Measurements from ENCODE around the gene ITGB4.
A peak's percentile ranks its signal among the peaks of the same experiment; 100 is the strongest.

The ITGB4 gene

DNA sequence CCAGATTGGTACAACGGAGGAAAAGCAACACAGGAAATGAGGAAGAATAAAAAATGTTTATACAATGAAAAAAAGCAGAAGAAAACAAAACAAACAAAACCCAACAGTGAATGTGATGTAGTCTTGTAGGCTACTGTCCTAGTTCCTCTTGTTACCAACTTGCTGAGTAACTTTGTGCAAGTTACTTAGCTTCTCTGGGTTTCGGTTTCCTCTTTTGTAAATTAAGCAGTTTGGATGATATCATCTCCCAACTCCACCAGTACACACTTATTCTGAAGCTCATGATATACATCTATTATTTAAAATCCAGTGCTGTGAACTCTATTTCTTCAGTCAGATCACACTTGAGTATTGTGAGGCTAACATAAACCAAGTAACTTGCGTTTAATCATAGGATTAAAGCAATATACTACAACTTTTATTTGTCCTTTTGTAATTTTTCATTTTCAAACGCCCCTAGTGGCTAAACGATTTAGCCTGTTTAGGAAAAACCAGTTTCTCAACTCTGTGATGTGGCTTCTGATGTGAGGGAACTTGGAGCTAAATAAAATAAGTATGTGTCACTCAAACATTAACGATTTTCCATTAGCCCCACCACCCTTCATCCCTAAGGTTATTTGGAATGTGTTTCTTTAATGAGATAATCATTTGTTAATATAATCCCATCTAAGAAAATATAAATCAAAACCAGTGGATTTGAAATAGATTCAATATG lies 62.0 kb downstream of the ITGB4 start:
- peak overlapping the region; percentile 87 for H3K9ac ChIP-seq (ENCODE audit: low read depth, low read length)
- H3K9me3 ChIP-seq (ENCODE audit: insufficient read depth, low read length, severe bottlenecking) = no peaks in the 10 kb centered on the region
- H3K4me2 ChIP-seq (ENCODE audit: insufficient read depth, low read length) = peak overlapping the region; percentile 71
- peak overlapping the region in 1 of 2 experiments; percentile 63; a peak in 2 of 4 replicates for H3K4me3 ChIP-seq (ENCODE audit: low read depth in 1 of 2, low read length in 2 of 2)
- H3K4me1 ChIP-seq (ENCODE audit: insufficient read depth, low read length) = peaks cover 54% of the 10 kb centered on the region
- DNase-seq (no peak), ATAC-seq (ENCODE audit: insufficient read depth, low read depth) (no peak)
- H2AFZ ChIP-seq (ENCODE audit: low read depth, low read length) = peak overlapping the region; percentile 79
- H3K36me3 ChIP-seq (ENCODE audit: insufficient read depth, low read length) = peaks cover 21% of the 10 kb centered on the region
- TF ChIP-seq, protein P1, sequence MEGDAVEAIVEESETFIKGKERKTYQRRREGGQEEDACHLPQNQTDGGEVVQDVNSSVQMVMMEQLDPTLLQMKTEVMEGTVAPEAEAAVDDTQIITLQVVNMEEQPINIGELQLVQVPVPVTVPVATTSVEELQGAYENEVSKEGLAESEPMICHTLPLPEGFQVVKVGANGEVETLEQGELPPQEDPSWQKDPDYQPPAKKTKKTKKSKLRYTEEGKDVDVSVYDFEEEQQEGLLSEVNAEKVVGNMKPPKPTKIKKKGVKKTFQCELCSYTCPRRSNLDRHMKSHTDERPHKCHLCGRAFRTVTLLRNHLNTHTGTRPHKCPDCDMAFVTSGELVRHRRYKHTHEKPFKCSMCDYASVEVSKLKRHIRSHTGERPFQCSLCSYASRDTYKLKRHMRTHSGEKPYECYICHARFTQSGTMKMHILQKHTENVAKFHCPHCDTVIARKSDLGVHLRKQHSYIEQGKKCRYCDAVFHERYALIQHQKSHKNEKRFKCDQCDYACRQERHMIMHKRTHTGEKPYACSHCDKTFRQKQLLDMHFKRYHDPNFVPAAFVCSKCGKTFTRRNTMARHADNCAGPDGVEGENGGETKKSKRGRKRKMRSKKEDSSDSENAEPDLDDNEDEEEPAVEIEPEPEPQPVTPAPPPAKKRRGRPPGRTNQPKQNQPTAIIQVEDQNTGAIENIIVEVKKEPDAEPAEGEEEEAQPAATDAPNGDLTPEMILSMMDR (IDR thresholded peaks at IDR 0.05; ENCODE audit: borderline replicate concordance, extremely low read depth, low read length, poor library complexity, severe bottlenecking) = peak; percentile 81
- TF ChIP-seq EZH2 (IDR thresholded peaks at IDR 0.05; ENCODE audit: borderline replicate concordance, low read depth, low read length, severe bottlenecking) = no peak
- H3K27me3 ChIP-seq (ENCODE audit: insufficient read depth, low read length, poor library complexity) = no peaks in the 10 kb centered on the region
- H3K79me2 ChIP-seq (ENCODE audit: insufficient read depth, low read length) = peaks cover 52% of the 10 kb centered on the region
- H3K27ac ChIP-seq (ENCODE audit: low read length) = peak overlapping the region; percentile 98
- peaks cover 13% of the 10 kb centered on the region for H4K20me1 ChIP-seq (ENCODE audit: insufficient read depth, low read length)

DNA sequence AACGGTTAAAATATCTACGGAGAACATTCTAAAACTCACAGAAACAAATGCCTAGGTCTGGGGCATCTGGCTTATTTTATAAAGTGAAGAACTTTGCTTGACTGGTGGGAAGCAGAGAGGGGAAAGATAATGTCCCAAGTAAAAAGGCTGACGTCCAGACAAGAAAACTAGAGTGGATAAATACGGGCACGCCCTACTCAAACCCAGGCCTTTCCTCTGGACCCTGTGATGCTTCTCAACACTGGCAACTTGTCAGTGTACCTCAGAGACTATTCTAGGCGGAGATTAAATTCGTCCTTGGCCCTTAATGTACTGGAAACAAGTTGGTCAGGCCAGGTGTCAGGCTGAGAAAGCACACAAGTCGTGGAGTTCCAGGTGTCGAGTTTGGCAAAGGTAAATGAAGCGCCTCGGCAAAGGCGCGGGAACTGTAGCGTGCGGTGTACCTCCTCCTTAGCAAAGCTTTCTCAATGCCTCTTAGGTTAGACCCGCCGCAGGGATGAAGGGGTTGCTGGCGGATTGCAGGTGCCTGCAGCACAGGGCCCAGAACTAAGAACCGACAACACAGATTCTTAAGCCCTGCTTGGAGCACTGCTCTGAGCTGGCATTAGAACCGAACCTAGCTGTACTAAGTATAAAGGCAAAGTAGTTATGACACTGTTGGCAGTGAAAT lies 62.7 kb downstream of the ITGB4 start:
- peak; percentile 63 for DNase-seq
- Histone ChIP-seq H3K79me2 (ENCODE audit: insufficient read depth, low read length) (peaks cover 52% of the 10 kb centered on the region), H3K9ac (ENCODE audit: low read depth, low read length) (peak overlapping the region; percentile 87), H3K9me3 (ENCODE audit: insufficient read depth, low read length, severe bottlenecking) (no peaks in the 10 kb centered on the region), H4K20me1 (ENCODE audit: insufficient read depth, low read length) (peaks cover 6% of the 10 kb centered on the region), H3K4me3 (ENCODE audit: low read depth in 1 of 2, low read length in 2 of 2) (peak overlapping the region; percentile 33 to 63), H3K4me2 (ENCODE audit: insufficient read depth, low read length) (peak overlapping the region; percentile 71), H3K36me3 (ENCODE audit: insufficient read depth, low read length) (peaks cover 14% of the 10 kb centered on the region), H3K4me1 (ENCODE audit: insufficient read depth, low read length) (peaks cover 51% of the 10 kb centered on the region), H3K27ac (ENCODE audit: low read length) (peak overlapping the region; percentile 98), H2AFZ (ENCODE audit: low read depth, low read length) (peak overlapping the region; percentile 79), H3K27me3 (ENCODE audit: insufficient read depth, low read length, poor library complexity) (no peaks in the 10 kb centered on the region)
- ATAC-seq (ENCODE audit: insufficient read depth, low read depth) = peak; percentile 3; the same call in 1 of the 3 replicates
- TF ChIP-seq, protein P1 (IDR thresholded peaks at IDR 0.05; ENCODE audit: borderline replicate concordance, extremely low read depth, low read length, poor library complexity, severe bottlenecking) = no peak
- no peak for TF ChIP-seq EZH2 (IDR thresholded peaks at IDR 0.05; ENCODE audit: borderline replicate concordance, low read depth, low read length, severe bottlenecking)

DNA sequence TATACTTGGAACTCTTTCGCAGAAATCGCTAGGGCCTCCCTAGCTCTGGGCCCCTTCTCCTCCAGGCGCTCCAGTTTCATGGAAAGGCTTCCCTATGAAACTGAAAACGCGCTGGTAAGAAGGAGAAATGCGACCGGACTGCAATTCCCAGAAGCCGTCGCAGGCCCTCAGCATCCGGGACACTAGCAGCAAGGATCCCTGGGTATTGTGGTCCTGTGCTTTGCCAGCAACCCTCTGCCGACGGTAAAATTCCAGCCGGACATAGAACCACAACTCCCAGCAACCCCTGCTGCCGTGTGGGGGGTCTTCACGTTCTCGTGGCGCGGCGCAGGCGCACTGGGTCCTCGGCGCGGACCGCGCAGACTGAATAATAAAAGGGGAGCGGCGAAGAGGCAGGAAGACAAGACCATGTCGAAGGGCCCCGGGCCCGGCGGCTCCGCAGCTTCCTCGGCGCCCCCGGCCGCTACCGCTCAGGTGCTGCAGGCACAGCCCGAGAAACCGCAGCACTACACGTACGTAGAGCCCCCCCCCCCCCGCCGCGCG lies 63.3 kb downstream of the ITGB4 start, which contains the start of gene UNK:
UNK (plus strand) TSS at position 334 of the 543 bp plus-strand sequence; CDS start at position 409, 75 bp downstream.
- peak within 1 kb of the TSS; percentile 33 to 63 for H3K4me3 ChIP-seq (ENCODE audit: low read depth in 1 of 2, low read length in 2 of 2)
- H3K4me2 ChIP-seq (ENCODE audit: insufficient read depth, low read length) = peak within 1 kb of the TSS; percentile 71
- H3K9ac ChIP-seq (ENCODE audit: low read depth, low read length) = peak within 1 kb of the TSS; percentile 87
- no peaks in the 10 kb centered on the region for H3K27me3 ChIP-seq (ENCODE audit: insufficient read depth, low read length, poor library complexity)
- peak; percentile 98 for DNase-seq
- ATAC-seq (ENCODE audit: insufficient read depth, low read depth) = peak; percentile 73
- no peaks in the 10 kb centered on the region; the same call in 1 of the 2 replicates for H4K20me1 ChIP-seq (ENCODE audit: insufficient read depth, low read length)
- no peaks in the 10 kb centered on the region for H3K9me3 ChIP-seq (ENCODE audit: insufficient read depth, low read length, severe bottlenecking)
- peaks cover 52% of the 10 kb centered on the region for H3K79me2 ChIP-seq (ENCODE audit: insufficient read depth, low read length)
- no peak for TF ChIP-seq EZH2 (IDR thresholded peaks at IDR 0.05; ENCODE audit: borderline replicate concordance, low read depth, low read length, severe bottlenecking)
- TF ChIP-seq, protein P1 (IDR thresholded peaks at IDR 0.05; ENCODE audit: borderline replicate concordance, extremely low read depth, low read length, poor library complexity, severe bottlenecking) = no peak
- peaks cover 10% of the 10 kb centered on the region for H3K36me3 ChIP-seq (ENCODE audit: insufficient read depth, low read length)
- H3K4me1 ChIP-seq (ENCODE audit: insufficient read depth, low read length) = peaks cover 51% of the 10 kb centered on the region
- peak within 1 kb of the TSS; percentile 79 for H2AFZ ChIP-seq (ENCODE audit: low read depth, low read length)
- H3K27ac ChIP-seq (ENCODE audit: low read length) = peak within 1 kb of the TSS; percentile 98
